C4-2B (cell line): ENCODE data around the gene RNF225.

Experiments used
- CTCF ChIP-seq: fragments of 450-650 bp; conservative IDR thresholded peaks from 2 replicates; pipeline ENCODE4 v1.5.1; 2017; ENCODE audit warnings: mild to moderate bottlenecking
- ZFX ChIP-seq: fragments of 450-650 bp; IDR thresholded peaks from 2 replicates; pipeline ENCODE4 v1.6.1; 2017

GRCh38 chr19:58396691-58397532, 1.5 kb downstream of the RNF225 start:
- TF ChIP-seq CTCF (no peak), ZFX (no peak)
